Keratinocyte (primary cell): ENCODE data around the gene ANKRD13D. TPM values are rescaled to one million over a fixed set of nuclear protein-coding genes. Genes with fewer than 3 reads are reported as not detected.

Experiments used
- DNase-seq: peaks from one replicate; pipeline ENCODE4 v3.0.0-alpha.2; 2011; ENCODE audit warnings: low read depth, missing footprints, low spot score
- FAIRE-seq: peaks from 2 replicates; lab custom pipeline; 2011; peaks lifted over from hg19 to GRCh38; lab: Jason Lieb, UNC
- H2AFZ ChIP-seq: 2 replicates; pipeline ENCODE4 v1.6.0; 2012; ENCODE audit warnings: low read length, control low read depth, inconsistent platforms; ENCODE audit not compliant: control insufficient read depth
- H3K27ac ChIP-seq: 2 replicates; pipeline ENCODE4 v1.5.1; 2011; ENCODE audit warnings: low read length; ENCODE audit not compliant: control insufficient read depth, insufficient read depth
- H3K27me3 ChIP-seq: 3 replicates; pipeline ENCODE4 v1.6.0; 2011; ENCODE audit warnings: low read length; ENCODE audit not compliant: control insufficient read depth, insufficient read depth; ENCODE audit errors: extremely low read depth
- H3K36me3 ChIP-seq, 2 experiments: 2 replicates in 1 of 2; 3 replicates in 1 of 2; pipeline ENCODE4 v1.5.1; 2011; ENCODE audit warnings: low read length in 2 of 2, mild to moderate bottlenecking in 1 of 2; ENCODE audit not compliant: control insufficient read depth in 2 of 2, insufficient read depth in 2 of 2; ENCODE audit errors: extremely low read depth in 1 of 2
- H3K4me1 ChIP-seq: 3 replicates; pipeline ENCODE4 v1.5.1; 2011; ENCODE audit warnings: low read length; ENCODE audit not compliant: control insufficient read depth, insufficient read depth; ENCODE audit errors: extremely low read depth
- H3K4me2 ChIP-seq: 3 replicates; pipeline ENCODE4 v1.6.0; 2011; ENCODE audit warnings: low read depth, low read length; ENCODE audit not compliant: control insufficient read depth, insufficient read depth; ENCODE audit errors: extremely low read depth
- H3K4me3 ChIP-seq, 3 experiments: fragments of 200-600 bp in 1 of 3; sonication (generic) in 1 of 3; 2 replicates in 2 of 3; 3 replicates in 1 of 3; pipeline ENCODE4 v1.5.1; 2011 to 2016; ENCODE audit warnings: low read length in 3 of 3, mild to moderate bottlenecking in 3 of 3, control low read depth in 2 of 3, inconsistent platforms in 1 of 3, low read depth in 1 of 3, mixed read lengths in 1 of 3, mixed run types in 1 of 3, moderate library complexity in 1 of 3; ENCODE audit not compliant: control insufficient read depth in 2 of 3, insufficient read depth in 2 of 3; ENCODE audit errors: extremely low read depth in 1 of 3
- H3K79me2 ChIP-seq: 2 replicates; pipeline ENCODE4 v1.6.0; 2012; ENCODE audit warnings: low read length; ENCODE audit not compliant: control insufficient read depth, insufficient read depth
- H3K9ac ChIP-seq: 3 replicates; pipeline ENCODE4 v1.6.0; 2011; ENCODE audit warnings: low read length; ENCODE audit not compliant: control insufficient read depth, insufficient read depth; ENCODE audit errors: extremely low read depth
- H3K9me1 ChIP-seq: 3 replicates; pipeline ENCODE4 v1.6.0; 2011; ENCODE audit warnings: low read length; ENCODE audit not compliant: control insufficient read depth, insufficient read depth; ENCODE audit errors: extremely low read depth
- H3K9me3 ChIP-seq: 2 replicates; pipeline ENCODE4 v1.5.1; 2012; ENCODE audit warnings: low read depth, low read length; ENCODE audit not compliant: control insufficient read depth
- H4K20me1 ChIP-seq: 3 replicates; pipeline ENCODE4 v1.6.0; 2011; ENCODE audit warnings: low read length; ENCODE audit not compliant: control insufficient read depth, insufficient read depth; ENCODE audit errors: extremely low read depth
- CTCF ChIP-seq, 3 experiments: IDR thresholded peaks in 1 of 3; conservative IDR thresholded peaks in 1 of 3; optimal IDR thresholded peaks in 1 of 3; 2 replicates in 2 of 3; 3 replicates in 1 of 3; pipeline versions ENCODE3 to v1.5.1; 2011; ENCODE audit warnings: low read length in 3 of 3, mild to moderate bottlenecking in 3 of 3, moderate library complexity in 2 of 3, control low read depth in 1 of 3, inconsistent platforms in 1 of 3; ENCODE audit not compliant: insufficient read depth in 2 of 3; ENCODE audit errors: extremely low read depth in 1 of 3
- EZH2 ChIP-seq: IDR thresholded peaks from one replicate; pipeline ENCODE4 v1.6.1; 2012; ENCODE audit warnings: inconsistent platforms, mild to moderate bottlenecking, low read length, moderate library complexity
- dilution Hi-C: fragments of 300-500 bp; cut with MboI; formaldehyde crosslinking; loops from one replicate; pipeline ENCODE4 v1.7.0; 2020; ENCODE audit warnings: low sequenced_read_pairs; ENCODE audit not compliant: extremely low pct_ligation_motif_present
- polyA plus RNA-seq, 5 experiments: library from polyadenylated mRNA; depleted of rRNA in 3 of 5; stranded (reverse) in 3 of 5; stranded (forward) in 1 of 5; unstranded in 1 of 5; fragments of >200 nt; gene quantifications; 1 replicate in 1 of 5; 2 replicates in 3 of 5; 3 replicates in 1 of 5; pipeline versions ENCODE4 v1.2.1 to v1.2.3, GENCODE V29; 2011 to 2012; ENCODE audit warnings: missing spikeins in 2 of 5, low read depth in 1 of 5, low replicate concordance in 1 of 5

The ANKRD13D gene
- polyA plus RNA-seq, 1 donor (not counting 4 experiments of a cell fraction or from before 2014, with no cell fraction given) = 25.0 TPM

DNA sequence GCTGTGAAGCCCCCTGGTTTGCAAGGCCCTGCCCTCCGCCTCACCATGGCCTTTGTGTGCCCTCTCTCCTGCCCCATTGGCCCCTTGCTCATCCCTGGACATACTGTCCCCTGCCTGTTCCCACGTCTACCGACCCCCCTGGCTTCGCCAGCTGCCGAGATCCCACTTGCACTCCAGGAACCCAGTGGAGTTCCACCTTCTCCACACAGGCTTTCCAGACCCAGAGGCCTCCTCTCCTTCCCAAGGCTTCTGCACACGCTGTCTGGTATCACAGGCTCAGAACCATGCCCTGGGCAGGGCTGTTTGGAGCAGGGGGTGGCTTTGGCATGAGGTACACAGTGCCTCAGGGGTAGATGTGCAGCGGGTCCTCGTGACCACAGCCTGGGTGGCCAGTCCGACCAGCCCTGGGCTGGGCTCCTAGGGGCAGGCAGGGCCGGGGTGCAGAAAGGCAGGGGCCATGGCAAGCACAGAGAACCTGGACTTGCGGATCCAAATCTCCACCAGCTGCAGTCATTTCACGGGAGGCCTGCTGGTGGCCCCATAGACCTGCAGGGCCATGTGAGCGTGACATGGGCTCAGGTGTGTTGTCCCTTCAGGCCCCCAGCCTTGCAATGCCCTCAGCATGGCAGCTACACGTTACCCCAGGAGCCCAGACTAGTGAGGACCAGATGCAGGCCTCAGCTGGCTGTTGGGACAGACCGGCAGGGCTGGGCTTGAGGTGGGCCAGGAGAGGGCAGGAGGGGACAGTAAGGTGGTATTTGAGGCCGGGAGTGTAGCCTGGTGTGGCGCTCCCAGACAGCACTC is 13.3 kb upstream of the ANKRD13D start:
- H3K4me1 ChIP-seq = peaks cover 24% of the 10 kb centered on the region
- no peaks in the 10 kb centered on the region for H3K9me3 ChIP-seq
- peaks cover 12 to 46% of the 10 kb centered on the region in 2 experiments for H3K36me3 ChIP-seq
- no peaks in the 10 kb centered on the region for H3K9me1 ChIP-seq
- H3K4me2 ChIP-seq = no peak overlapping the region
- no peak for FAIRE-seq
- no peak overlapping the region for H2AFZ ChIP-seq
- TF ChIP-seq EZH2 (no peak), CTCF (optimal IDR thresholded peaks at IDR 0.05 in 1 of 3, IDR thresholded peaks at IDR 0.05 in 1 of 3, conservative IDR thresholded peaks at IDR 0.05 in 1 of 3; ENCODE audit: extremely low read depth in 1 of 3, insufficient read depth in 2 of 3, low read length in 3 of 3) (peak in 1 of 3 experiments; percentile 1)
- DNase-seq = no peak
- H3K9ac ChIP-seq = no peak overlapping the region
- no peak overlapping the region for H3K27ac ChIP-seq
- dilution Hi-C loops = no loop called here
- no peaks in the 10 kb centered on the region for H3K27me3 ChIP-seq
- H3K4me3 ChIP-seq = no peak overlapping the region
- peaks cover 8% of the 10 kb centered on the region for H4K20me1 ChIP-seq
- peaks cover 70% of the 10 kb centered on the region for H3K79me2 ChIP-seq

DNA sequence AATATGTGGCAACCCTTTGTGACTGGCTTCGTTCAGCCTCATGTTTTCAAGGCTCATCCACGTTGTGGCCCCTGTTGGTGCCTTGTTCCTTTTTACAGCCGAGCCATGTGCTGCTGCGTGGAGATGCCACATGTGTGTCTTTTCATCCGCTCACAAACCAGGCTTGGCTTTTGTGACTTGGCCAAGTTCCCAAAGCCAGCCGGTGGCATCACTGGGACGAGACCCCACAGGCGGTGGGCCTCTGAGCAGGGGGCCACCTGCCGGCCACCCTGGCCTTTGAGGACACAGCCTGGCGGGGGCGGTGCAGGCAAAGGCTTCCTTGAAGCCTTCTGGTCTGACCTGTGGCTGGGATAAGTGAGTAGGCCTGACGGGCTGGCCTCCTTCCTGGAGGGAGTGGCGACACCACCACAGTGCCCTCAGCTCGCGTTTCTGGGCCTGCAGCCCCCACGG is 12.3 kb upstream of the ANKRD13D start:
- Histone ChIP-seq H3K4me3 (peak overlapping the region in 1 of 3 experiments; percentile 45), H3K4me1 (peaks cover 19% of the 10 kb centered on the region), H3K9me1 (no peaks in the 10 kb centered on the region), H3K36me3 (peaks cover 20 to 49% of the 10 kb centered on the region in 2 experiments), H3K27ac (peak overlapping the region; percentile 64), H4K20me1 (no peaks in the 10 kb centered on the region), H3K4me2 (peak overlapping the region; percentile 75), H3K27me3 (no peaks in the 10 kb centered on the region), H3K9ac (peak overlapping the region; percentile 51), H3K79me2 (peaks cover 60% of the 10 kb centered on the region), H2AFZ (no peak overlapping the region), H3K9me3 (no peaks in the 10 kb centered on the region)
- dilution Hi-C loops = no loop called here
- TF ChIP-seq CTCF (optimal IDR thresholded peaks at IDR 0.05 in 1 of 3, IDR thresholded peaks at IDR 0.05 in 1 of 3, conservative IDR thresholded peaks at IDR 0.05 in 1 of 3; ENCODE audit: extremely low read depth in 1 of 3, insufficient read depth in 2 of 3, low read length in 3 of 3) (peak in 1 of 3 experiments; percentile 36), EZH2 (no peak)
- FAIRE-seq = no peak
- DNase-seq = no peak
